ENCODE measurements around the gene TLR1.
"Not testable (repeated sequence)": the region's sequence is repeated elsewhere in the genome, so short reads cannot be mapped to it uniquely, and the experiment has no call there.

The TLR1 gene

DNA sequence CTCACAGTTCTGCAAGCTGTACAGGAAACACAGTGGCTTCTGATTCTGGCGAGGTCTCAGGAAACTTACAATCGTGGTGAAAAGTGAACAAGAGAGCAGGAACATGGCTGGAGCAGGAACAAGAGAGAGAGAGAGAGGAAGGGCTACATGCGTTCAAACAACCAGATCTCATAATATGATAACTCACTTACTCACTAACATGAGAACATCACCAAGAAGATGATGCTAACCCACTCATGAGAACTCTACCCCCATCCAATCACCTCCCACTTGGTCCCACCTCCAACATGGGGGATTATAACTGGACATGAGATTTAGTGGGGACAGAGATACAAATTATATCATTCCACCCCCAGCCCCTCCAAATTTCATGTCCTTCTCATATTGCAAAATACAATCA lies 9.8 kb upstream of the TLR1 start:
- Histone ChIP-seq H3K27me3 (no peaks in the 10 kb centered on the region), H3K36me3 (no peaks in the 10 kb centered on the region), H3K9me3 (no peaks in the 10 kb centered on the region), H3K4me3 (ENCODE audit: low read depth, low read length) (no peak overlapping the region), H3K4me1 (no peaks in the 10 kb centered on the region)
- TF ChIP-seq, protein P1, sequence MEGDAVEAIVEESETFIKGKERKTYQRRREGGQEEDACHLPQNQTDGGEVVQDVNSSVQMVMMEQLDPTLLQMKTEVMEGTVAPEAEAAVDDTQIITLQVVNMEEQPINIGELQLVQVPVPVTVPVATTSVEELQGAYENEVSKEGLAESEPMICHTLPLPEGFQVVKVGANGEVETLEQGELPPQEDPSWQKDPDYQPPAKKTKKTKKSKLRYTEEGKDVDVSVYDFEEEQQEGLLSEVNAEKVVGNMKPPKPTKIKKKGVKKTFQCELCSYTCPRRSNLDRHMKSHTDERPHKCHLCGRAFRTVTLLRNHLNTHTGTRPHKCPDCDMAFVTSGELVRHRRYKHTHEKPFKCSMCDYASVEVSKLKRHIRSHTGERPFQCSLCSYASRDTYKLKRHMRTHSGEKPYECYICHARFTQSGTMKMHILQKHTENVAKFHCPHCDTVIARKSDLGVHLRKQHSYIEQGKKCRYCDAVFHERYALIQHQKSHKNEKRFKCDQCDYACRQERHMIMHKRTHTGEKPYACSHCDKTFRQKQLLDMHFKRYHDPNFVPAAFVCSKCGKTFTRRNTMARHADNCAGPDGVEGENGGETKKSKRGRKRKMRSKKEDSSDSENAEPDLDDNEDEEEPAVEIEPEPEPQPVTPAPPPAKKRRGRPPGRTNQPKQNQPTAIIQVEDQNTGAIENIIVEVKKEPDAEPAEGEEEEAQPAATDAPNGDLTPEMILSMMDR (IDR thresholded peaks at IDR 0.05; ENCODE audit: low read depth, low read length), result no peak
- no peak for DNase-seq

DNA sequence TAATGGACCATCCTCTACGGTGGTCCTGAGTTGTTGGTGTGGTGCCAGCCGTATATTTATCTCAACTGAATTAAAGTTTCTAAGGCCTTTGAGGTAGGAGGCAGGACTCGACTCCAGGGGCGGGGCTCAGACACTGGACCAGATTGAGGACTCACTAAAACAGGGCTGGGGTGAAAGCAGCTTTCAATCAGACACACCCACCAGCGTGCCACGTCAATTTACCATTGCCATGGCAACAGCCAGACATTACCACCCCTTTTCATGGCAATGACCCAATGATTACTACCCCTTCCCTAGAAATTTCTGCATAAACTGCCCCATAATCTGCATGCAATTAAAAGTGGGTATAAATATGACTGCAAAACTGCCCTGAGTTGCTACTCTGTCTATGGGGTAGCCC lies 6.7 kb upstream of the TLR1 start:
- TF ChIP-seq, protein P1 (IDR thresholded peaks at IDR 0.05; ENCODE audit: low read depth, low read length), result no peak
- no peak for DNase-seq
- no peaks in the 10 kb centered on the region for H3K4me1 ChIP-seq
- no peaks in the 10 kb centered on the region for H3K27me3 ChIP-seq
- no peaks in the 10 kb centered on the region for H3K36me3 ChIP-seq
- no peaks in the 10 kb centered on the region for H3K9me3 ChIP-seq
- H3K4me3 ChIP-seq (ENCODE audit: low read depth, low read length), result no peak overlapping the region

DNA sequence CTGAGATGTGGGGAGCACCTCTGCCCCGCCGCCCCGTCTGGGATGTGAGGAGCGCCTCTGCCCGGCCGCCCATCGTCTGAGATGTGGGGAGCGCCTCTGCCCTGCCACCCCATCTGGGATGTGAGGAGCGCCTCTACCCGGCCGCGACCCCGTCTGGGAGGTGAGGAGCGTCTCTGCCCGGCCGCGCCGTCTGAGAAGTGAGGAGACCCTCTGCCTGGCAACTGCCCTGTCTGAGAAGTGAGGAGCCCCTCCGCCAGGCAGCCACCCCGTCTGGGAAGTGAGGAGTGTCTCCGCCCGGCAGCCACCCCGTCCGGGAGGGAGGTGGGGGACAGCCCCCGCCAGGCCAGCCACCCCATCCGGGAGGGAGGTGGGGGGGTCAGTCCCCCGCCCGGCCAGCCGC lies 2.9 kb upstream of the TLR1 start:
- not testable (repeated sequence) for DNase-seq; H3K9me3 ChIP-seq; H3K4me3 ChIP-seq (ENCODE audit: low read depth, low read length); H3K36me3 ChIP-seq; H3K4me1 ChIP-seq; H3K27me3 ChIP-seq

DNA sequence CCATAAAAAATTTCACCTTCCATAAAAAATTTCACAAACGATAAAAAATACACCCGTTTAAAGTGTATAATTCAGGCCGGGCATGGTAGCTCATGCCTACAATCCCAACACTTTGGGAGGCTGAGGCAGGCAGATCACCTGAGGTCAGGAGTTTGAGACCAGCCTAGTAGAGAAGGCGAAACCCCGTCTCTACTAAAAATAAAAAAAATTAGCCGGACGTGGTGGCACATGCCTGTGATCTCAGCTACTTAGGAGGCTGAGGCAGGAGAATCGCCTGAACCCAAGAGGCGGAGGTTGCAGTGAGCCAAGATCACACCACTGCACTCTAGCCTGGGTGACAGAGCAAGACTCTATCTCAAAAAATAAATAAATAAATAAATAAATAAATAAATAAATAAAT lies 1.7 kb upstream of the TLR1 start:
- H3K4me1 ChIP-seq; H3K36me3 ChIP-seq; DNase-seq; H3K9me3 ChIP-seq; H3K27me3 ChIP-seq; H3K4me3 ChIP-seq (ENCODE audit: low read depth, low read length): not testable (repeated sequence)

DNA sequence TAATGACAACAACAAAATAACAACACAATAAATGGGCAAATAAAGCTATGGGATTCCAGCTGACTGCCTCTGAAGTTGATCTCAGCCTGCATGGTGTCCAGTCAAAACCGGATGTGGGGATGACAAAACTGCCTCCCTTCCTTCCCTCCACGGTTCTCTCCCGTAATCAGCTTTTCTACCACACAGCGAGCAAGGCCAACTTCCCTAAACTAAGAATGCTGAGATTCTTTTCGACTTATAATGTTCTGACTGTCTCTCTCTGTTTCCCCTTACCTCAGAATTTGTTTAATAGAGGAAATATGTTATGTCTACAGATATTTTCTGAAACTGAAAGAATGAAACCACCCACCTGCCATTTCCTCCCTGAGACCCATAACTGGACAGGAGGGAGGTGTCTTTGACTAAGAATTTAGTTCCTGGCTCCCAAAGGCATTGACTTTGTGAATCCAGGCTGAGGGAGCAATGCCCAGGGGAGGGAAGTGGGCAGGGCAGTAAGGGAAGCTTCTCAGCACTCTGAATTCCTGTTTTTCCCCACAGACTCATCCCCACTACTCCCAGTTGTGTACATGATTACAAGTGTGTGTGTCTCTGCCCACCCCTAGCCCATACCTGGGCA lies 1.0 kb upstream of the TLR1 start:
- TF ChIP-seq, protein P1 (IDR thresholded peaks at IDR 0.05; ENCODE audit: low read depth, low read length), result no peak
- Histone ChIP-seq H3K36me3 (no peaks in the 10 kb centered on the region), H3K27me3 (no peaks in the 10 kb centered on the region), H3K9me3 (no peaks in the 10 kb centered on the region), H3K4me1 (no peaks in the 10 kb centered on the region), H3K4me3 (ENCODE audit: low read depth, low read length) (no peak overlapping the region)
- no peak for DNase-seq

DNA sequence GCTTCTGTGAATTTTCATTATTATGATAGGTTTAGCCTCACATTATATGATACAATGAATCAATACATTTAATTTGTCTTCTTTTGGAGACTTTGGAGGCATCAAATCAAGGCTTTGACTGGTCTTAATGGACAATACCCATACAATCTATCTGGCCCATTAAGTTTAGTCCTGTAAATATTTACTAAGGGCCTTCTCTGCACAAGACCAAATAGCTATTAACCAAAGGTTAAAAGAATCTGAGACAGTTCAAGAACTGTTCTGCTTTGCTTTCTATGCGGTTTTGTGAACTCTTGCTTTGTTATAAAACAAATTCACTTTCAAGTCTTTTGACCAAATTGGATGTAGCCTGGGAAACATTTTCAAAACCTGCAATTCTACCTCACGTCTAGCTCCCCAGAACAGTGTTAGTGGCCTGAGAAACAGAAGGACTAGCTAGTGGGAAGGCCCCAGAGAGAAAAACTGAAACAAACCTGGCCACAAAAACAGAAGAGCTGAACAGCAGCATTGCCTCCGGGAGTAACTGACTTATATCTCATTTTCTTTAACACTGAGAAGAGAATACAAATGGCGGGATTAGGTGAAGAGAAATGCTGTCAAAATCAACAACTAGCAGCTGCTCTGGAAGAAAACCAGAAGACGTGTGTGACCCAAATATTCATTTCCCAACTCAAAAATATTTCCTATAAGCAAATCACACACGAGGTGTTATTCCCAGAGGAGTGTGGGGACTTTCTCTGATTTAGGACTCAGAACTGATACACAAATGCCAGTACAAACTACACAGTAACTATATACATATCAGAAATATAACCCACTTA lies 548 bp downstream of the TLR1 start:
- TF ChIP-seq, protein P1 (IDR thresholded peaks at IDR 0.05; ENCODE audit: low read depth, low read length), result no peak
- Histone ChIP-seq H3K4me3 (ENCODE audit: low read depth, low read length) (no peak overlapping the region), H3K9me3 (no peaks in the 10 kb centered on the region), H3K27me3 (no peaks in the 10 kb centered on the region), H3K36me3 (no peaks in the 10 kb centered on the region), H3K4me1 (no peaks in the 10 kb centered on the region)
- DNase-seq, result no peak

DNA sequence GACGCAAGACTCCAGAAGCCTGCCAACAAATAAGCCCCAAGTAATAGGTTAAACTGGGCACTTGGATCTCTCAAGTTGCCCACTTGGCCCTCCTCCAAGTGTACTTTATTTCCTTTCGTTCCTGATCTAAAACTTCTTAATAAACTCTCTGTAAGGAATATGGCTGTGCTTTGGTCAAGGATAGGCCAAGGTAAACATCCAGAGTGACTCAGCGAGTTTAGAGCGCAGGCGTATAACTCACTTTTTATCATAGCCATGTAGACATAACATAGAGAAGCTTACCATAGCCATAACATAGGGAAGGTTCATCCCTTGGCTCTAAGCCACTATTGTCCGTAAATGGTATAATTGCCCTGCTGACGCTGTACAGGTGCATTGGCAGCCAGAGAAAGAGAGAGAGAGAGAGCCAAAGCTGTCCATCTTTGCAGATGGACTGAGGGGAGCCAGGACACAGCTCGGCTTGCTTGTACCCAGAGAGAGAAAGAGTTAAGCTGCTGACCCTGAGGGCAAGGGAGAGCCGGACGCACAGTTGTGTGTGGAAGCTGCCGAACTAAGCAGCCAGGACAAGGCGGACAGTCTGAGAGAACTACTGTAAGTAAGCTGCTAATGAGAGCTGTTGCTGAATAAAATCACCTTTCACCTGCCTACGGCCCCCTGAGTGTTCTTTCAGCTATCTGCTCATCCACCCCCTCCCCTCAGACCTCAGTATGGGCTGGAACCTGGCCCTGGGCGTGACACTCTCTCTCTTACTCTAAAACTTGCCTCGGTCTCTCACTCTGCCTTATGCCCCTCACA lies 1.8 kb downstream of the TLR1 start:
- Histone ChIP-seq H3K4me3 (ENCODE audit: low read depth, low read length) (no peak overlapping the region), H3K9me3 (no peaks in the 10 kb centered on the region), H3K27me3 (peaks cover 3% of the 10 kb centered on the region; the same call in 1 of the 2 replicates), H3K36me3 (no peaks in the 10 kb centered on the region), H3K4me1 (no peaks in the 10 kb centered on the region)
- TF ChIP-seq, protein P1 (IDR thresholded peaks at IDR 0.05; ENCODE audit: low read depth, low read length), result no peak
- DNase-seq, result no peak

All from BE2C (cell line).